Measurements from ENCODE around the gene SPPL3.

The SPPL3 gene

DNA sequence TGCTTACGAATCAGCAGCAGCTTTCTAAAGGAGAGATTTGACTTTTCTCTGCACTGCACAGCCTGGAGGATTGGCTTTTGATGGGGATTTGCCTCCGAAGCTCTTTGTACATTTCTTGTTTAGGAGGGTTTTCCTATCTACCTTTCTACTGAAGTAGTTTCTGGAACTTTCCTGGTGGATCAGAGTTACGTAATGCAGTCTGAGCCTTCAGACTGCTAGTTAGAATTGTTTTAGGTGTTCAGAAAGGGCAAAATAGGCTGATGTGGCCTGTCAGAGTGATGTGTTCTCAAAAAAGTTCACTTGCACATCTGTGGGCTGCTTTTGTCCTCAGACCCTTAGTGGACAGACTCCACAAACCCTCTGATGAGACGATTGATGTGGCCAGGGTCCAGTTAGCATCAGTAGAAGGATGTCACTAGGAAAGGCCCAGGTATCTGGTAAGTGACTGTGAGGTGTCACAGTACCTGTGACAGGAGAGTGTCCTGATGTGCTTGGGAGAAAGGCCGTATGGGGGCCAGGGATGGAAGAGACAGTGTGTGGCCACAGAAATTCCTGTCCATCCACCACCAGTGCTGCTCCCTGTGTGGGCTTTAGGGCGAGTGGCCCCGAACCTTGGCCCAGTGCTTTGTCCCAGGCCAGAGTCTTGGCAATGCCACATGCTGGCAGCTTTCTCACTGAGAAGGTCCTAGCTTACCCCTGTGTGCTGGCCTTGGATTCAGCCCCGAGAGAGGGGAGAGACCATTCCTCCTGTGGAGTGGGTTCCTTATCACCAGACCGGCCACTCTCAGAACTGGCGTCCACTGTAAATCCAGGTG is 183.0 kb downstream of the SPPL3 start:
- DNase-seq (ENCODE audit: low spot score) = no peak

DNA sequence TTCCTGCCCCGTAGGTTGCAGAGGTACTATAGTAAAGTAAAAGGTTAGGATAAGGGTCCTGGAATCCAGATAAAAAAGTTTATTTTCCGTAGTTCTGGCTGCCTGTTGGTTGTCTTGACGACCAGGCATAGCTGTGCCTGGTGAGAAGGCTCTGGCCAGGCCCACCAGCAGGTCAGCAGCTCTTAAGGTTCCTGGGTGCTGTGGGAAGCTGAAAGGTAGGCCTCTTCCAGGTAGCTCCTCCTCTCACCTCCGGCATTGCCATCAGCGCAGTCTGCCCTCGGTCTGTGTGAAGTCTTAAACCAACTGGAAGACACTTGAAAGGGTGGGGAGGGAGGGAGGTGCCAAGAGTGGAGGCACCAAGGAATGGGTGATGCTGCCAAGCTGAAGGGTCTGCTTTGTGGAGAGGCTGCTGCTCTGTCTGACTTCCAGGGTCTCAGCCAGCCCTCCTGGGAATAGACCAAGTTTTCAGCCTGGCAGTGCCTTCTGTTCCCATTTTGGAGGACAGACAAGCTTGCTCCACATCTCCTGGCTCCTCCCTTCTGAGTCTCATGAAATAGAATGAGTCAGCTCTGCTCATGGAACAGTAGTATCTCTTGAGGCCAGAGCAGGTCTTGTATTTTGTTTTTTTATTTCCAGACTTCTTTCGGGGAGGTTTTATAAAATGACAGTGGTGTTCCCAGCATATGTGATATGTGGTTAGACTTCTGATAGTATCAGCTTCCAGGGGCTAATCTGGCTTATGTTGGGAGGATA is 183.7 kb downstream of the SPPL3 start:
- no peak for DNase-seq (ENCODE audit: low spot score)

- no peak for DNase-seq (ENCODE audit: low spot score)
Observed at GRCh38 chr12:120719496-120720233, 184.5 kb downstream of the SPPL3 start.

GRCh38 chr12:120719072-120719471 is 185.1 kb downstream of the SPPL3 start:
- no peak for DNase-seq (ENCODE audit: low spot score)

- DNase-seq (ENCODE audit: low spot score) = no peak
Observed at GRCh38 chr12:120718055-120718454, 186.1 kb downstream of the SPPL3 start.

GRCh38 chr12:120713861-120714482 is 190.2 kb downstream of the SPPL3 start:
- DNase-seq (ENCODE audit: low spot score) = peak; percentile 90

DNA sequence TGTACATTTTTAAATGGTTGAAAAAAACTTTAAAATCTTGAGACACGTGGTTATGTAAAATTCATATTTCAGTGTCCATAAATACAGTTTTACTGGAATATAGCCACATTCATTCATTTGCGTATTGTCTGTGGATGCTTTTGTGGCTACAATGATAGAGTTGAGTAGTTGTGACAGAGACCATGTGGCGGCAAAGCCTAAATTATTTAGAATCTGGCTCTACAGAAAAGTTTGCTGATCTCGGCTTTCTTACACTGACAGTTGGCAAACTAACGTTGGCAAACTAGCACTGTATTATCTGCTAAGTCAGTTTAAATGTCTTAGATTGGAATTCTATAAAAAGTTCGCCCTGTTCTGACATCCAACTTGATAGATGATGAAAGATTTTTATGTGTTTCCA is 191.5 kb downstream of the SPPL3 start:
- no peak for DNase-seq (ENCODE audit: low spot score)
